ENCODE results near the gene EML4.
"Not testable (repeated sequence)": the region's sequence is repeated elsewhere in the genome, so short reads cannot be mapped to it uniquely, and the experiment has no call there.

Gene EML4

GRCh38 chr2:42316910-42317309, 147.8 kb downstream of the EML4 start:
- no peak for DNase-seq (ENCODE audit: low read depth, low spot score)

GRCh38 chr2:42317486-42317885, 148.3 kb downstream of the EML4 start:
- DNase-seq (ENCODE audit: low read depth, low spot score), result peak; percentile 15
- no peak overlapping the region for H3K4me3 ChIP-seq (ENCODE audit: low read length)

More at GRCh38 chr2:42316910-42317309, 147.8 kb downstream of the EML4 start:
- no peak overlapping the region for H3K4me3 ChIP-seq (ENCODE audit: low read length)

GRCh38 chr2:42317945-42318344, 148.8 kb downstream of the EML4 start:
- DNase-seq (ENCODE audit: low read depth, low spot score), result no peak
- H3K4me3 ChIP-seq (ENCODE audit: low read length), result no peak overlapping the region

GRCh38 chr2:42319265-42319664, 150.1 kb downstream of the EML4 start:
- no peak overlapping the region for H3K4me3 ChIP-seq (ENCODE audit: low read length)
- DNase-seq (ENCODE audit: low read depth, low spot score), result no peak

- no peak for DNase-seq (ENCODE audit: low read depth, low spot score)
- H3K4me3 ChIP-seq (ENCODE audit: low read length), result no peak overlapping the region
These were observed 152.4 kb downstream of the EML4 start for GRCh38 chr2:42321452-42322064.

GRCh38 chr2:42324244-42324643, 155.1 kb downstream of the EML4 start:
- DNase-seq (ENCODE audit: low read depth, low spot score), result no peak
- no peak overlapping the region for H3K4me3 ChIP-seq (ENCODE audit: low read length)

GRCh38 chr2:42324949-42325348, 155.8 kb downstream of the EML4 start:
- DNase-seq (ENCODE audit: low read depth, low spot score), result no peak

GRCh38 chr2:42325609-42326008, 156.5 kb downstream of the EML4 start:
- no peak for DNase-seq (ENCODE audit: low read depth, low spot score)
- no peak overlapping the region for H3K4me3 ChIP-seq (ENCODE audit: low read length)

More at GRCh38 chr2:42324949-42325348, 155.8 kb downstream of the EML4 start:
- H3K4me3 ChIP-seq (ENCODE audit: low read length), result no peak overlapping the region

- H3K4me3 ChIP-seq (ENCODE audit: low read length), result no peak overlapping the region
- DNase-seq (ENCODE audit: low read depth, low spot score), result no peak
These were observed 158.0 kb downstream of the EML4 start for GRCh38 chr2:42327125-42327524.

- H3K4me3 ChIP-seq (ENCODE audit: low read length), result no peak overlapping the region
- no peak for DNase-seq (ENCODE audit: low read depth, low spot score)
These were observed 159.1 kb downstream of the EML4 start for GRCh38 chr2:42328148-42328833.

- DNase-seq (ENCODE audit: low read depth, low spot score), result no peak
- no peak overlapping the region for H3K4me3 ChIP-seq (ENCODE audit: low read length)
These were observed 159.8 kb downstream of the EML4 start for GRCh38 chr2:42328923-42329322.

- no peak for DNase-seq (ENCODE audit: low read depth, low spot score)
- H3K4me3 ChIP-seq (ENCODE audit: low read length), result no peak overlapping the region
These were observed 160.6 kb downstream of the EML4 start for GRCh38 chr2:42329736-42330135.

GRCh38 chr2:42331569-42332284, 162.6 kb downstream of the EML4 start:
- no peak for DNase-seq (ENCODE audit: low read depth, low spot score)
- H3K4me3 ChIP-seq (ENCODE audit: low read length), result no peak overlapping the region

GRCh38 chr2:42332575-42332974, 163.4 kb downstream of the EML4 start:
- DNase-seq (ENCODE audit: low read depth, low spot score), result no peak

GRCh38 chr2:42333579-42333978, 164.4 kb downstream of the EML4 start:
- DNase-seq (ENCODE audit: low read depth, low spot score), result no peak

More at GRCh38 chr2:42332575-42332974, 163.4 kb downstream of the EML4 start:
- no peak overlapping the region for H3K4me3 ChIP-seq (ENCODE audit: low read length)

GRCh38 chr2:42334220-42334619, 165.1 kb downstream of the EML4 start:
- no peak overlapping the region for H3K4me3 ChIP-seq (ENCODE audit: low read length)
- DNase-seq (ENCODE audit: low read depth, low spot score), result no peak

More at GRCh38 chr2:42333579-42333978, 164.4 kb downstream of the EML4 start:
- H3K4me3 ChIP-seq (ENCODE audit: low read length), result no peak overlapping the region

GRCh38 chr2:42334865-42335264, 165.7 kb downstream of the EML4 start:
- H3K4me3 ChIP-seq (ENCODE audit: low read length); DNase-seq (ENCODE audit: low read depth, low spot score): not testable (repeated sequence)

- H3K4me3 ChIP-seq (ENCODE audit: low read length), result no peak overlapping the region
- DNase-seq (ENCODE audit: low read depth, low spot score), result no peak
These were observed 166.5 kb downstream of the EML4 start for GRCh38 chr2:42335514-42336104.

- no peak for DNase-seq (ENCODE audit: low read depth, low spot score)
These were observed 167.3 kb downstream of the EML4 start for GRCh38 chr2:42336361-42336965.

More at GRCh38 chr2:42336361-42336965, 167.3 kb downstream of the EML4 start:
- H3K4me3 ChIP-seq (ENCODE audit: low read length), result no peak overlapping the region
